H9 (cell line): ENCODE measurements around the gene KCNIP1. TPM values are rescaled to one million over a fixed set of nuclear protein-coding genes. Genes with fewer than 3 reads are reported as not detected.

Experiments used
- DNase-seq: peaks from one replicate; pipeline ENCODE4 v3.0.0-alpha.2; 2017
- H2AFZ ChIP-seq: one replicate; pipeline ENCODE4 v1.6.1; 2013; ENCODE audit warnings: mild to moderate bottlenecking, low read length, control low read depth, moderate library complexity
- H2AK5ac ChIP-seq: 2 replicates; pipeline ENCODE4 v1.6.1; 2013; ENCODE audit warnings: low read length, control low read depth, mixed read lengths; ENCODE audit not compliant: insufficient read length
- H2BK120ac ChIP-seq: one replicate; pipeline ENCODE4 v1.6.1; 2013; ENCODE audit warnings: low read depth, mild to moderate bottlenecking, low read length, control low read depth, inconsistent platforms; ENCODE audit not compliant: poor library complexity, severe bottlenecking
- H2BK12ac ChIP-seq: 2 replicates; pipeline ENCODE4 v1.6.1; 2013; ENCODE audit warnings: low read length, control low read depth, mixed read lengths, low read depth; ENCODE audit not compliant: insufficient read length
- H2BK15ac ChIP-seq: 2 replicates; pipeline ENCODE4 v1.6.1; 2013; ENCODE audit warnings: low read depth, low read length, control low read depth
- H2BK20ac ChIP-seq: one replicate; pipeline ENCODE4 v1.6.1; 2013; ENCODE audit warnings: low read depth, mild to moderate bottlenecking, low read length, control low read depth, inconsistent platforms; ENCODE audit not compliant: poor library complexity, severe bottlenecking
- H2BK5ac ChIP-seq: 2 replicates; pipeline ENCODE4 v1.6.1; 2013; ENCODE audit warnings: low read length, control low read depth, mixed read lengths; ENCODE audit not compliant: insufficient read length
- H3K14ac ChIP-seq: 2 replicates; pipeline ENCODE4 v1.6.1; 2013; ENCODE audit warnings: low read length, control low read depth; ENCODE audit not compliant: insufficient read depth
- H3K18ac ChIP-seq: 2 replicates; pipeline ENCODE4 v1.6.1; 2013; ENCODE audit warnings: low read depth, mild to moderate bottlenecking, mixed read lengths, low read length, control low read depth; ENCODE audit not compliant: insufficient read length
- H3K23ac ChIP-seq: 2 replicates; pipeline ENCODE4 v1.6.1; 2013; ENCODE audit warnings: low read length, control low read depth, mixed read lengths, low read depth; ENCODE audit not compliant: insufficient read length
- H3K23me2 ChIP-seq: 2 replicates; pipeline ENCODE4 v1.6.1; 2013; ENCODE audit warnings: low read depth, mild to moderate bottlenecking, mixed read lengths, low read length, control low read depth; ENCODE audit not compliant: insufficient read length, poor library complexity, severe bottlenecking
- H3K27ac ChIP-seq: 2 replicates; pipeline ENCODE4 v1.5.1; 2013; ENCODE audit warnings: low read length, control low read depth, mixed read lengths, low read depth; ENCODE audit not compliant: insufficient read length
- H3K27me3 ChIP-seq: 2 replicates; pipeline ENCODE4 v1.6.1; 2013; ENCODE audit warnings: low read length, control low read depth, inconsistent platforms; ENCODE audit not compliant: insufficient read depth
- H3K4ac ChIP-seq: 2 replicates; pipeline ENCODE4 v1.6.1; 2013; ENCODE audit warnings: low read depth, mild to moderate bottlenecking, control low read depth, inconsistent platforms, low read length, moderate library complexity
- H3K4me1 ChIP-seq: 2 replicates; pipeline ENCODE4 v1.6.1; 2013; ENCODE audit warnings: low read length, control low read depth, inconsistent platforms; ENCODE audit not compliant: insufficient read depth
- H3K4me2 ChIP-seq: 2 replicates; pipeline ENCODE4 v1.6.1; 2013; ENCODE audit warnings: low read length, control low read depth, mixed read lengths; ENCODE audit not compliant: insufficient read length, insufficient read depth
- H3K56ac ChIP-seq: 2 replicates; pipeline ENCODE4 v1.6.1; 2013; ENCODE audit warnings: low read depth, mild to moderate bottlenecking, mixed read lengths, low read length, control low read depth; ENCODE audit not compliant: insufficient read length
- H3K79me1 ChIP-seq: 2 replicates; pipeline ENCODE4 v1.6.1; 2013; ENCODE audit warnings: low read depth, mild to moderate bottlenecking, moderate library complexity, low read length, control low read depth, inconsistent platforms; ENCODE audit not compliant: insufficient read depth, poor library complexity, severe bottlenecking
- H3K79me2 ChIP-seq: 2 replicates; pipeline ENCODE4 v1.6.1; 2013; ENCODE audit warnings: low read length, control low read depth, inconsistent platforms; ENCODE audit not compliant: insufficient read depth
- H3K9ac ChIP-seq: 2 replicates; pipeline ENCODE4 v1.6.1; 2013; ENCODE audit warnings: low read length, control low read depth, mixed read lengths; ENCODE audit not compliant: insufficient read length; ENCODE audit errors: extremely low read depth
- H3K9me3 ChIP-seq: one replicate; pipeline ENCODE4 v1.6.1; 2013; ENCODE audit warnings: low read depth, low read length, inconsistent platforms; ENCODE audit not compliant: control insufficient read depth
- H3T11ph ChIP-seq: one replicate; pipeline ENCODE4 v1.6.1; 2013; ENCODE audit warnings: mild to moderate bottlenecking, low read length, control low read depth, inconsistent platforms
- H4K20me1 ChIP-seq: one replicate; pipeline ENCODE4 v1.6.1; 2013; ENCODE audit not compliant: control insufficient read depth, insufficient read length, insufficient read depth
- H4K5ac ChIP-seq: 2 replicates; pipeline ENCODE4 v1.6.1; 2013; ENCODE audit warnings: low read depth, mild to moderate bottlenecking, mixed read lengths, low read length, control low read depth; ENCODE audit not compliant: insufficient read length
- H4K8ac ChIP-seq: replicated peaks from 2 replicates; pipeline ENCODE4 v1.6.1; 2013; ENCODE audit warnings: low read length, control low read depth, mixed read lengths, low read depth; ENCODE audit not compliant: insufficient read length
- H4K91ac ChIP-seq: 2 replicates; pipeline ENCODE4 v1.6.1; 2013; ENCODE audit warnings: low read depth, mild to moderate bottlenecking, moderate library complexity, mixed read lengths, low read length, control low read depth; ENCODE audit not compliant: insufficient read length
- H3K27ac Mint-ChIP-seq, 3 experiments: 2 replicates in 2 of 3; 3 replicates in 1 of 3; pipeline ENCODE4 v1.8.0; 2020 to 2021; ENCODE audit warnings: mixed read lengths in 3 of 3, mild to moderate bottlenecking in 1 of 3, moderate library complexity in 1 of 3
- H3K27me3 Mint-ChIP-seq: 2 replicates; pipeline ENCODE4 v1.8.0; 2021; ENCODE audit warnings: low read depth, mild to moderate bottlenecking, moderate library complexity, mixed read lengths
- H3K36me3 Mint-ChIP-seq, 3 experiments: 2 replicates in 2 of 3; 3 replicates in 1 of 3; pipeline ENCODE4 v1.8.0; 2020 to 2021; ENCODE audit warnings: low read depth in 3 of 3, mixed read lengths in 3 of 3; ENCODE audit not compliant: insufficient read depth in 1 of 3
- H3K4me1 Mint-ChIP-seq, 2 experiments: 2 replicates each; pipeline ENCODE4 v1.8.0; 2020; ENCODE audit warnings: mixed read lengths in 2 of 2
- H3K4me3 Mint-ChIP-seq, 2 experiments: 2 replicates in 1 of 2; 3 replicates in 1 of 2; pipeline ENCODE4 v1.8.0; 2020 to 2021; ENCODE audit warnings: mild to moderate bottlenecking in 2 of 2, mixed read lengths in 2 of 2, moderate library complexity in 1 of 2
- H3K9me3 Mint-ChIP-seq, 2 experiments: 2 replicates in 1 of 2; 3 replicates in 1 of 2; pipeline ENCODE4 v1.8.0; 2020; ENCODE audit warnings: mild to moderate bottlenecking in 2 of 2, mixed read lengths in 2 of 2, moderate library complexity in 1 of 2
- WGBS: extraction: QIAGEN DNeasy Blood & Tissue Kit; methylation state at CpG from one replicate; pipeline ENCODE4 v1.1.7; 2013; ENCODE audit warnings: missing lambda C conversion rate, low lambda C conversion rate, mixed read lengths; ENCODE audit not compliant: insufficient read length; ENCODE audit errors: extremely low coverage; 5-methylcytosine and 5-hydroxymethylcytosine counted together
- total RNA-seq: library from RNA; stranded (reverse); gene quantifications from 2 replicates; pipeline ENCODE4 v1.2.1, GENCODE V29; 2021
- TF ChIP-seq, protein P1 (sequence below): fragments of 200-600 bp; sonication (generic); conservative IDR thresholded peaks from 3 replicates; pipeline ENCODE4 v1.8.0; 2021; ENCODE audit warnings: antibody characterized with exemption, mild to moderate bottlenecking

Gene KCNIP1
- total RNA-seq, 1 experiment from 2014 or later, result 0.63 TPM

DNA sequence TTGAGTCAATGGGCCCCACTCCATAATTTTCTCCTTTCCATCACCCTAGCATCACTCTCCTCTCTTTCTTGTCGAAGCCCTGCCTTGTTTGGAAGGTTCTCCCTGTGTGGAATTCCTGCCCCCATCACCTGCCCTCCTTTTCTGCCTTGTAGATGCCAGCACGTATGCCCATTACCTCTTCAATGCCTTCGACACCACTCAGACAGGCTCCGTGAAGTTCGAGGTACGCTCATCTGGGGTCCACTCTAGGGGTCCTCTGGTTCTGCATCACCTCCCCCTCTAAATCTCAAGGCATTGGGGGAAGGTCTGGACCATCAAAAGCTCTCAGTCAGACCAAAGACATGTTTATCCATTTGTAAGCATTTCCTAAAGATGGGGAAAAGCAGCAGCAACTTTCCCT, 217.9 kb downstream of the KCNIP1 start:
- Mint-ChIP-seq H3K27ac (peak overlapping the region in 1 of 3 experiments; percentile 70; a peak in 1 of 7 replicates), H3K36me3 (peaks cover 0 to 6% (median 5%) of the 10 kb centered on the region in 3 experiments; a peak in 4 of 7 replicates), H3K9me3 (peaks cover 6 to 7% of the 10 kb centered on the region in 2 experiments; a peak in 4 of 5 replicates), H3K4me1 (no peaks in the 10 kb centered on the region), H3K27me3 (peaks cover 5% of the 10 kb centered on the region), H3K4me3 (no peak overlapping the region)
- Histone ChIP-seq H2BK20ac (no peak overlapping the region), H2BK5ac (no peak overlapping the region), H3K23me2 (no peaks in the 10 kb centered on the region), H3K56ac (no peak overlapping the region), H3K27me3 (no peaks in the 10 kb centered on the region), H4K91ac (no peak overlapping the region), H3K9ac (no peak overlapping the region), H4K5ac (no peak overlapping the region), H2AFZ (no peak overlapping the region), H3K4ac (no peak overlapping the region), H3K18ac (no peak overlapping the region), H3K9me3 (no peaks in the 10 kb centered on the region), H2BK12ac (no peak overlapping the region), H3K79me1 (no peaks in the 10 kb centered on the region), H3K4me1 (no peaks in the 10 kb centered on the region), H3T11ph (no peak overlapping the region), H2AK5ac (no peak overlapping the region), H3K79me2 (no peaks in the 10 kb centered on the region), H2BK120ac (no peak overlapping the region), H4K20me1 (no peaks in the 10 kb centered on the region), H3K23ac (no peak overlapping the region), H3K4me2 (no peak overlapping the region), H3K27ac (no peak overlapping the region), H2BK15ac (no peak overlapping the region), H4K8ac (no peak overlapping the region), H3K14ac (no peak overlapping the region)
- no CpG with 5 or more reads among the region's 6 CpGs for WGBS
- no peak for DNase-seq
- TF ChIP-seq, protein P1, sequence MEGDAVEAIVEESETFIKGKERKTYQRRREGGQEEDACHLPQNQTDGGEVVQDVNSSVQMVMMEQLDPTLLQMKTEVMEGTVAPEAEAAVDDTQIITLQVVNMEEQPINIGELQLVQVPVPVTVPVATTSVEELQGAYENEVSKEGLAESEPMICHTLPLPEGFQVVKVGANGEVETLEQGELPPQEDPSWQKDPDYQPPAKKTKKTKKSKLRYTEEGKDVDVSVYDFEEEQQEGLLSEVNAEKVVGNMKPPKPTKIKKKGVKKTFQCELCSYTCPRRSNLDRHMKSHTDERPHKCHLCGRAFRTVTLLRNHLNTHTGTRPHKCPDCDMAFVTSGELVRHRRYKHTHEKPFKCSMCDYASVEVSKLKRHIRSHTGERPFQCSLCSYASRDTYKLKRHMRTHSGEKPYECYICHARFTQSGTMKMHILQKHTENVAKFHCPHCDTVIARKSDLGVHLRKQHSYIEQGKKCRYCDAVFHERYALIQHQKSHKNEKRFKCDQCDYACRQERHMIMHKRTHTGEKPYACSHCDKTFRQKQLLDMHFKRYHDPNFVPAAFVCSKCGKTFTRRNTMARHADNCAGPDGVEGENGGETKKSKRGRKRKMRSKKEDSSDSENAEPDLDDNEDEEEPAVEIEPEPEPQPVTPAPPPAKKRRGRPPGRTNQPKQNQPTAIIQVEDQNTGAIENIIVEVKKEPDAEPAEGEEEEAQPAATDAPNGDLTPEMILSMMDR, result no peak
